Neuronal stem cell (in vitro differentiated cells): ENCODE measurements around the gene DIAPH2.

Experiments used
- DNase-seq: peaks from one replicate; pipeline ENCODE4 v3.0.0-alpha.2; 2013; ENCODE audit warnings: low spot score
- H2AFZ ChIP-seq: one replicate; pipeline ENCODE4 v1.6.1; 2013; ENCODE audit warnings: mild to moderate bottlenecking, low read length, inconsistent platforms
- H2AK5ac ChIP-seq: 2 replicates; pipeline ENCODE4 v1.6.1; 2013; ENCODE audit warnings: low read depth, mild to moderate bottlenecking, inconsistent platforms, low read length, moderate library complexity, mixed read lengths
- H2BK120ac ChIP-seq: 2 replicates; pipeline ENCODE4 v1.6.1; 2013; ENCODE audit warnings: low read depth, mild to moderate bottlenecking, inconsistent platforms, low read length, moderate library complexity, mixed read lengths
- H2BK12ac ChIP-seq: one replicate; pipeline ENCODE4 v1.6.1; 2013; ENCODE audit warnings: low read length, inconsistent platforms
- H2BK15ac ChIP-seq: 2 replicates; pipeline ENCODE4 v1.6.1; 2013; ENCODE audit warnings: mild to moderate bottlenecking, low read length, inconsistent platforms, mixed read lengths
- H2BK5ac ChIP-seq: one replicate; pipeline ENCODE4 v1.6.1; 2013; ENCODE audit warnings: inconsistent platforms, mild to moderate bottlenecking, low read length, moderate library complexity
- H3K14ac ChIP-seq: one replicate; pipeline ENCODE4 v1.6.1; 2013; ENCODE audit warnings: low read length, inconsistent platforms
- H3K18ac ChIP-seq: 2 replicates; pipeline ENCODE4 v1.6.1; 2013; ENCODE audit warnings: low read length, inconsistent platforms
- H3K23ac ChIP-seq: 2 replicates; pipeline ENCODE4 v1.6.1; 2013; ENCODE audit warnings: low read depth, mild to moderate bottlenecking, mixed read lengths, low read length, inconsistent platforms; ENCODE audit not compliant: poor library complexity
- H3K27ac ChIP-seq: replicated peaks from 3 replicates; pipeline ENCODE4 v1.5.1; 2013; ENCODE audit warnings: low read length, inconsistent platforms
- H3K27me3 ChIP-seq, 3 experiments: 2 replicates each; pipeline ENCODE4 v1.6.1; 2013; ENCODE audit warnings: low read length in 3 of 3, mild to moderate bottlenecking in 2 of 3, inconsistent platforms in 1 of 3, low read depth in 1 of 3, mixed read lengths in 1 of 3, moderate library complexity in 1 of 3; ENCODE audit not compliant: control insufficient read depth in 3 of 3, insufficient read depth in 3 of 3
- H3K36me3 ChIP-seq, 2 donors: replicated peaks in 1 of 2; 2 replicates each; pipeline ENCODE4 v1.6.1; 2013; ENCODE audit warnings: low read length in 2 of 2; ENCODE audit not compliant: control insufficient read depth in 2 of 2, insufficient read depth in 2 of 2
- H3K4ac ChIP-seq: 2 replicates; pipeline ENCODE4 v1.6.1; 2013; ENCODE audit warnings: inconsistent platforms, mild to moderate bottlenecking, low read length, moderate library complexity
- H3K4me1 ChIP-seq, 2 donors: 1 replicate in 1 of 2; 2 replicates in 1 of 2; pipeline ENCODE4 v1.6.1; 2013; ENCODE audit warnings: low read length in 2 of 2, low read depth in 1 of 2; ENCODE audit not compliant: control insufficient read depth in 2 of 2, insufficient read depth in 1 of 2
- H3K4me2 ChIP-seq: one replicate; pipeline ENCODE4 v1.6.1; 2013; ENCODE audit warnings: mild to moderate bottlenecking, low read length, inconsistent platforms; ENCODE audit not compliant: insufficient read depth, poor library complexity, severe bottlenecking
- H3K4me3 ChIP-seq, 2 donors: 2 replicates each; pipeline ENCODE4 v1.5.1; 2013; ENCODE audit warnings: low read length in 2 of 2, mild to moderate bottlenecking in 2 of 2, inconsistent platforms in 1 of 2, moderate library complexity in 1 of 2
- H3K79me1 ChIP-seq: one replicate; pipeline ENCODE4 v1.6.1; 2013; ENCODE audit warnings: low read depth, mild to moderate bottlenecking, inconsistent platforms, low read length, moderate library complexity
- H3K9ac ChIP-seq: one replicate; pipeline ENCODE4 v1.6.1; 2013; ENCODE audit warnings: mild to moderate bottlenecking, low read depth, low read length, inconsistent platforms; ENCODE audit not compliant: poor library complexity
- H3K9me3 ChIP-seq, 2 donors: replicated peaks in 1 of 2; 2 replicates each; pipeline versions ENCODE3 to v1.6.1; 2013; ENCODE audit warnings: low read length in 2 of 2, mild to moderate bottlenecking in 2 of 2, inconsistent platforms in 1 of 2, low read depth in 1 of 2, mixed read lengths in 1 of 2, moderate library complexity in 1 of 2; ENCODE audit not compliant: control insufficient read depth in 2 of 2, insufficient read depth in 1 of 2
- H4K8ac ChIP-seq: one replicate; pipeline ENCODE4 v1.6.1; 2013; ENCODE audit warnings: low read depth, mild to moderate bottlenecking, inconsistent platforms, low read length, moderate library complexity
- H4K91ac ChIP-seq: one replicate; pipeline ENCODE4 v1.6.1; 2013; ENCODE audit warnings: low read length, low read depth, mild to moderate bottlenecking, inconsistent platforms; ENCODE audit not compliant: poor library complexity
- WGBS, 2 donors: extraction: QIAGEN DNeasy Blood & Tissue Kit; methylation state at CpG; one replicate each; pipeline ENCODE4 v1.1.7; 2013; ENCODE audit warnings: missing lambda C conversion rate in 2 of 2, mixed read lengths in 1 of 2; ENCODE audit not compliant: insufficient read length in 2 of 2, insufficient replicate concordance in 1 of 2; ENCODE audit errors: extremely low coverage in 2 of 2; 5-methylcytosine and 5-hydroxymethylcytosine counted together

DIAPH2 gene

DNA sequence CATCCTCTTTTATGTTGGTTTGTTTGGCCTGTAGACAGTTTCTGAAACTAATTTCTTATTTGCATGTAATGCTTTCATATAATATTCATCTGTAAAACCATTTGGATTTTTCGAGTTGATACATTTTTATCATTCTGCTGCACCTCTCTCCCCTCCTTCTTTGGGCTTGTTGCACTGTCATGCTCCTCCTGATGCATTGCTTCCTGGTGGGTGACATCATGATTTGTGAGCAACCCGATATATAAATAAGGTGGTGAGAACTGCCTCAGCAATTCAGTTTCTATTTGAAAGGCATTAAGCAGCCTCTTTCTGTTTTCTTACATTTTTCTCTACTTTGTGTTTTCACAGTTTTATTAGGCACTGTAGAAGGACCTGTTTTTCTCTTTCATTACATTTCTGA is 714.8 kb downstream of the DIAPH2 start:
- no peaks in the 10 kb centered on the region for H3K27me3 ChIP-seq
- H3K79me1 ChIP-seq = no peaks in the 10 kb centered on the region
- H3K4me2 ChIP-seq = no peak overlapping the region
- no peak overlapping the region for H2BK120ac ChIP-seq
- H3K14ac ChIP-seq = no peak overlapping the region
- no peak overlapping the region for H4K8ac ChIP-seq
- H4K91ac ChIP-seq = no peak overlapping the region
- H2BK5ac ChIP-seq = no peak overlapping the region
- H2BK15ac ChIP-seq = no peak overlapping the region
- H3K27ac ChIP-seq = no peak overlapping the region
- DNase-seq = no peak
- no peak overlapping the region for H2AFZ ChIP-seq
- no peak overlapping the region for H3K23ac ChIP-seq
- H3K9ac ChIP-seq = no peak overlapping the region
- H3K4me3 ChIP-seq = no peak overlapping the region
- no peaks in the 10 kb centered on the region for H3K9me3 ChIP-seq
- H3K18ac ChIP-seq = no peak overlapping the region
- no peaks in the 10 kb centered on the region for H3K36me3 ChIP-seq
- no peak overlapping the region for H3K4ac ChIP-seq
- no peak overlapping the region for H2AK5ac ChIP-seq
- H3K4me1 ChIP-seq = peaks cover 0 to 3% of the 10 kb centered on the region in 2 donors
- no peak overlapping the region for H2BK12ac ChIP-seq
- WGBS, 2 donors = no CpG with 5 or more reads among the region's 2 CpGs

DNA sequence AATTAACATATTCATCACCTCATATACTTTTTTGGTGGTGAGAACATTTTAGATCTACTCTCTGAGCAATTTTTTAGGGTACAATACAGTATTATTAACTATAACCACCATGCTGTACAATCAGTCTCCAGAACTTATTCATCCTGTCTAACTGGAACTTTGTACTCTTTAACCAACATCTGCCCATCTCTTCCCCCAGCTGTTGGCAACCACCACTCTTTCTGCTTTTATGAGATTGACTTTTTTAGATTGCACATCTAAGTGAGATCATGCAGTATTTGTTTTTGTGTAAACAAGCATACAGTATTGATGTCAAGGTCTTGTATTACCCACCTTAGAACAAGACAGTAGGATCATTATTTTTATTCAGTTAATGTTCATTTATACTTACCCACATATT is 715.9 kb downstream of the DIAPH2 start:
- Histone ChIP-seq H3K23ac (no peak overlapping the region), H2AFZ (no peak overlapping the region), H3K27me3 (no peaks in the 10 kb centered on the region), H3K4ac (no peak overlapping the region), H2BK5ac (no peak overlapping the region), H3K79me1 (no peaks in the 10 kb centered on the region), H4K8ac (no peak overlapping the region), H3K27ac (no peak overlapping the region), H4K91ac (no peak overlapping the region), H3K36me3 (no peaks in the 10 kb centered on the region), H3K18ac (no peak overlapping the region), H2BK12ac (no peak overlapping the region), H3K4me1 (peaks cover 0 to 3% of the 10 kb centered on the region in 2 donors), H3K9ac (no peak overlapping the region), H2AK5ac (no peak overlapping the region), H3K14ac (no peak overlapping the region), H3K4me2 (no peak overlapping the region), H2BK15ac (no peak overlapping the region), H3K9me3 (no peaks in the 10 kb centered on the region), H3K4me3 (no peak overlapping the region), H2BK120ac (no peak overlapping the region)
- no peak for DNase-seq

DNA sequence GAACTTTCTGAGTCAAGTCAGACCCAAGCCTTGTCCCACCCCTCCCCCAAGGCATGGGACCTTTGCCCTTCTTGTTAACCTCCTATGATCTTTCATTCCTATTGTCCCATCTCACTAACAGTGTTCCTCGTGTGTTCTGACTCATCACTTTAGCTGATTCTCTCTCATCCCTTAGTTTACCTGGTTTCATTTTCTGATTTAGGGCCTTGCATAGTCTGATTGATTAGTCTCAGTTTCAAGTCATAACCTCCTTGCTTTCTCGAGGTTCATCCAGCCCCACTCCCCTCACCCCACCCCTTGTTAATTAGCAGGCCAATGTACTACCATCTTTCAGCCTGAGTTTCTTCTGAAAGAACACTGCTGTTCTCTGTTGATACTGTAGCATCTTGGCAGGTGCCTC is 716.5 kb downstream of the DIAPH2 start:
- DNase-seq = no peak
- H2AFZ ChIP-seq = no peak overlapping the region
- no peak overlapping the region for H3K23ac ChIP-seq
- no peaks in the 10 kb centered on the region for H3K27me3 ChIP-seq
- no peak overlapping the region for H3K18ac ChIP-seq
- no peak overlapping the region for H2BK120ac ChIP-seq
- no peak overlapping the region for H2AK5ac ChIP-seq
- no peak overlapping the region for H4K8ac ChIP-seq
- no peak overlapping the region for H3K9ac ChIP-seq
- no peak overlapping the region for H2BK5ac ChIP-seq
- H3K14ac ChIP-seq = no peak overlapping the region
- H3K27ac ChIP-seq = no peak overlapping the region
- no peaks in the 10 kb centered on the region for H3K79me1 ChIP-seq
- H3K36me3 ChIP-seq = no peaks in the 10 kb centered on the region
- H3K4me3 ChIP-seq = no peak overlapping the region
- no peaks in the 10 kb centered on the region for H3K9me3 ChIP-seq
- no peak overlapping the region for H2BK15ac ChIP-seq
- peaks cover 0 to 3% of the 10 kb centered on the region in 2 donors for H3K4me1 ChIP-seq
- H3K4me2 ChIP-seq = no peak overlapping the region
- H2BK12ac ChIP-seq = no peak overlapping the region
- no peak overlapping the region for H3K4ac ChIP-seq
- no CpG with 5 or more reads among the region's 2 CpGs for WGBS, 2 donors
- H4K91ac ChIP-seq = no peak overlapping the region

DNA sequence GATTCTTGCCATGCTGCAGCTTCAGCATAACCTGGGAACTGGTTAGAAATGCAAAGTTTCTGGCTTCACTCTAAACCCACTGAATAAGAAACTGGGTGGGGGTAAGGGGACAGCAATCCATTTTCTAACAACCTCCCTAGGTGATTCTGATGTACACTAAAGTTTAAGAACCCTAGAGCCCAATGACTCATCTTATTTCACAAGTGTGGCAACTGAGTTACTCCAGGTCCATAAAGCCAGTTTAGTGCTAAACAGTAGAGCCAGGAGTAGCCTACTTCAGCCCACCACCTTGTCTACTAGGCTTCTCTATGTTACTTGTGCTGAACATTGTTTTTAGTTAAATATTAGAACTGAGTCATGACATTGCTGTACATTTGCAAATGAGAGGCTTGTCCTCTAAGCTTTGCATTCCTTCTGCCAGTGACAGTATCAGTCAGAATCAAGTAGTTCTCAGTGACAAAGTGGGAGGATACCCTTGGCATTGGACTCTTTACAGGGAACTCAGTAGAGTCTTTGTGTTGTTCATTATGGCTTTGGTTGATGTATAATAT is 717.0 kb downstream of the DIAPH2 start:
- no peaks in the 10 kb centered on the region for H3K36me3 ChIP-seq
- no peak overlapping the region for H3K27ac ChIP-seq
- H3K4me1 ChIP-seq = peaks cover 0 to 3% of the 10 kb centered on the region in 2 donors
- no peak overlapping the region for H3K4ac ChIP-seq
- H3K23ac ChIP-seq = no peak overlapping the region
- H2BK15ac ChIP-seq = no peak overlapping the region
- no peak overlapping the region for H2AFZ ChIP-seq
- no peak overlapping the region for H3K4me3 ChIP-seq
- no peaks in the 10 kb centered on the region for H3K27me3 ChIP-seq
- DNase-seq = no peak
- H4K91ac ChIP-seq = no peak overlapping the region
- H3K18ac ChIP-seq = no peak overlapping the region
- no peak overlapping the region for H3K14ac ChIP-seq
- H2BK120ac ChIP-seq = no peak overlapping the region
- H2BK12ac ChIP-seq = no peak overlapping the region
- no peak overlapping the region for H4K8ac ChIP-seq
- no peak overlapping the region for H3K4me2 ChIP-seq
- no peaks in the 10 kb centered on the region for H3K9me3 ChIP-seq
- no peak overlapping the region for H2AK5ac ChIP-seq
- no peak overlapping the region for H3K9ac ChIP-seq
- no peak overlapping the region for H2BK5ac ChIP-seq
- no peaks in the 10 kb centered on the region for H3K79me1 ChIP-seq
